Neural cell (in vitro differentiated cells): ENCODE results near the gene BLM. TPM values are rescaled to one million over a fixed set of nuclear protein-coding genes. Genes with fewer than 3 reads are reported as not detected.

ENCODE experiments used
- H2AFZ ChIP-seq: fragments of 200-600, 300-800 bp; sonication (generic), shearing (Covaris generic); 2 replicates; pipeline ENCODE4 v1.6.0; 2014; ENCODE audit warnings: low read depth, mild to moderate bottlenecking, antibody characterized with exemption, low read length, moderate library complexity
- H3F3A ChIP-seq: fragments of 200-600 bp; shearing (Covaris generic); 2 replicates; pipeline ENCODE4 v1.6.1; 2016; ENCODE audit warnings: mild to moderate bottlenecking, moderate library complexity, mixed read lengths, antibody characterized with exemption, low read length; ENCODE audit not compliant: insufficient read depth, poor library complexity, severe bottlenecking
- H3K27ac ChIP-seq: fragments of 200-600, 300-800 bp; sonication (generic), shearing (Covaris generic); 2 replicates; pipeline ENCODE4 v1.5.1; 2014; ENCODE audit warnings: mild to moderate bottlenecking, low read length, moderate library complexity
- H3K27me3 ChIP-seq: fragments of 300-800, 200-600 bp; sonication (generic), shearing (Covaris generic); 2 replicates; pipeline ENCODE4 v1.6.0; 2014; ENCODE audit warnings: mild to moderate bottlenecking, low read depth, low read length, moderate library complexity; ENCODE audit not compliant: insufficient read depth
- H3K36me3 ChIP-seq: fragments of 300-800, 200-600 bp; sonication (generic), shearing (Covaris generic); 2 replicates; pipeline ENCODE4 v1.5.1; 2014; ENCODE audit warnings: mild to moderate bottlenecking, antibody characterized with exemption, low read length, moderate library complexity; ENCODE audit not compliant: insufficient read depth
- H3K4me2 ChIP-seq: fragments of 300-800, 200-600 bp; sonication (generic), shearing (Covaris generic); 2 replicates; pipeline ENCODE4 v1.6.0; 2014; ENCODE audit warnings: mild to moderate bottlenecking, low read length
- H3K4me3 ChIP-seq: fragments of 300-800, 200-600 bp; sonication (generic), shearing (Covaris generic); 2 replicates; pipeline ENCODE4 v1.5.1; 2014; ENCODE audit warnings: mild to moderate bottlenecking, low read length, moderate library complexity
- H3K79me2 ChIP-seq: fragments of 200-600 bp; shearing (Covaris generic); replicated peaks from 2 replicates; pipeline ENCODE4 v1.6.0; 2014; ENCODE audit warnings: mild to moderate bottlenecking, low read length, moderate library complexity; ENCODE audit not compliant: insufficient read depth
- H3K9ac ChIP-seq: fragments of 300-800, 200-600 bp; sonication (generic), shearing (Covaris generic); 2 replicates; pipeline ENCODE4 v1.6.1; 2016; ENCODE audit warnings: mild to moderate bottlenecking, low read length, mixed read lengths
- H3K9me2 ChIP-seq: fragments of 200-600 bp; shearing (Covaris generic); 2 replicates; pipeline ENCODE4 v1.6.1; 2016; ENCODE audit warnings: mild to moderate bottlenecking, low read length, mixed read lengths; ENCODE audit not compliant: insufficient read depth
- H3K9me3 ChIP-seq: fragments of 200-600, 300-800 bp; sonication (generic), shearing (Covaris generic); 2 replicates; pipeline ENCODE4 v1.6.1; 2016; ENCODE audit warnings: mild to moderate bottlenecking, mixed run types, low read length, moderate library complexity, mixed read lengths
- H4K20me1 ChIP-seq: fragments of 200-600 bp; shearing (Covaris generic); 2 replicates; pipeline ENCODE4 v1.6.1; 2016; ENCODE audit warnings: mild to moderate bottlenecking, mixed run types; ENCODE audit not compliant: insufficient read depth
- EP300 ChIP-seq: fragments of 450-650 bp; conservative IDR thresholded peaks from 2 replicates; pipeline ENCODE4 v1.6.1; 2014; ENCODE audit warnings: antibody characterized with exemption, mild to moderate bottlenecking, moderate library complexity; ENCODE audit not compliant: poor library complexity, severe bottlenecking
- EZH2 ChIP-seq: fragments of 200-600, 300-800 bp; shearing (Covaris generic), sonication (generic); IDR thresholded peaks from 2 replicates; pipeline ENCODE4 v1.6.1; 2014; ENCODE audit warnings: antibody characterized with exemption, low read length, borderline replicate concordance, mild to moderate bottlenecking; ENCODE audit not compliant: insufficient read depth, poor library complexity, severe bottlenecking
- MXI1 ChIP-seq: fragments of 450-650 bp; conservative IDR thresholded peaks from 2 replicates; pipeline ENCODE4 v1.6.1; 2014; ENCODE audit warnings: antibody characterized with exemption, mild to moderate bottlenecking; ENCODE audit not compliant: poor library complexity, severe bottlenecking
- POLR2AphosphoS5 ChIP-seq: IDR thresholded peaks from 2 replicates; pipeline ENCODE4 v1.6.1; 2012
- RAD21 ChIP-seq: fragments of 450-650 bp; conservative IDR thresholded peaks from 2 replicates; pipeline ENCODE4 v1.6.1; 2014; ENCODE audit warnings: antibody characterized with exemption, mild to moderate bottlenecking, moderate library complexity
- SMC3 ChIP-seq: fragments of 450-650 bp; conservative IDR thresholded peaks from 2 replicates; pipeline ENCODE4 v1.6.1; 2014; ENCODE audit warnings: antibody characterized with exemption, mild to moderate bottlenecking, moderate library complexity; ENCODE audit not compliant: poor library complexity
- TAF1 ChIP-seq: IDR thresholded peaks from 2 replicates; pipeline ENCODE4 v1.6.1; 2012; ENCODE audit warnings: low read depth
- polyA plus RNA-seq: library from polyadenylated mRNA; depleted of rRNA; stranded (reverse); fragments of >200 nt; gene quantifications from 2 replicates; pipeline ENCODE4 v1.2.3, GENCODE V29; 2014
- TF ChIP-seq, protein P1 (sequence below): IDR thresholded peaks from 2 replicates; pipeline ENCODE4 v1.6.1; 2012; ENCODE audit warnings: borderline replicate concordance
- TF ChIP-seq, protein P2 (sequence below): fragments of 450-650 bp; IDR thresholded peaks from 2 replicates; pipeline ENCODE4 v1.5.1; 2014; ENCODE audit warnings: antibody characterized with exemption, mild to moderate bottlenecking, moderate library complexity; ENCODE audit not compliant: poor library complexity, severe bottlenecking

The BLM gene
- polyA plus RNA-seq, 1 donor from 2014 or later, result 4.5 TPM

DNA sequence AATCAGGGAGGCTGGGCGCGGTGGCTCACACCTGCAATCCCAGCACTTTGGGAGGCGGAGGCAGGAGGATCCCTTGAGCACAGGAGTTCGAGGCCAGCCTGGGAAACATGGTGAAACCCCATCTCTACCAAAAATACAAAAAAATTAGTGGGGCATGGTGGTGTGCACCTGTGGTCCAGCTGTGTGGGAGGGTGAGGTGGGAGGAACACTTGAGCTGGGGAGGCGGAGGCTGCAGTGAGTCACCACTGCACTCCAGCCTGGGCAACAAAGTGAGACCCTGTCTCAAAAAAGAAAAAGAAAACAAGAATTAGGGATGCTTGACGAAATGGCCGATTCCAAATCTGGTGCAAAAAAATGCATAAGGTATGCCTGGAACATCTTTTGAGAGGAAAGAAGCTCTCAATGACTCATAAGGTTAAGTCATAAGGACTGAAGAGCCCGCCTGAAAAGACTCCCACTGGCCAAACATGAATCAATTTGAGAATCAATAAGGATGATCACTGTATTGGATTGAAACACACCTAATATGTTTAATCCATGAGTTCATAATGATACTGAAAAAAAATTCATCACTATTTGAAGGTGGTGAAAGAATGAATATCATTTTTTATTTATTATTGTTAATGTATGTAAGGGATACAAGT, 27.7 kb downstream of the BLM start:
- Histone ChIP-seq H3F3A (no peaks in the 10 kb centered on the region), H4K20me1 (no peaks in the 10 kb centered on the region), H3K79me2 (no peaks in the 10 kb centered on the region), H3K36me3 (no peaks in the 10 kb centered on the region), H3K27ac (no peak overlapping the region), H3K9me3 (no peaks in the 10 kb centered on the region), H3K27me3 (no peaks in the 10 kb centered on the region), H3K9ac (no peak overlapping the region), H3K4me2 (no peak overlapping the region), H3K4me3 (no peak overlapping the region), H2AFZ (no peak overlapping the region), H3K9me2 (no peaks in the 10 kb centered on the region)
- TF ChIP-seq, protein P1, sequence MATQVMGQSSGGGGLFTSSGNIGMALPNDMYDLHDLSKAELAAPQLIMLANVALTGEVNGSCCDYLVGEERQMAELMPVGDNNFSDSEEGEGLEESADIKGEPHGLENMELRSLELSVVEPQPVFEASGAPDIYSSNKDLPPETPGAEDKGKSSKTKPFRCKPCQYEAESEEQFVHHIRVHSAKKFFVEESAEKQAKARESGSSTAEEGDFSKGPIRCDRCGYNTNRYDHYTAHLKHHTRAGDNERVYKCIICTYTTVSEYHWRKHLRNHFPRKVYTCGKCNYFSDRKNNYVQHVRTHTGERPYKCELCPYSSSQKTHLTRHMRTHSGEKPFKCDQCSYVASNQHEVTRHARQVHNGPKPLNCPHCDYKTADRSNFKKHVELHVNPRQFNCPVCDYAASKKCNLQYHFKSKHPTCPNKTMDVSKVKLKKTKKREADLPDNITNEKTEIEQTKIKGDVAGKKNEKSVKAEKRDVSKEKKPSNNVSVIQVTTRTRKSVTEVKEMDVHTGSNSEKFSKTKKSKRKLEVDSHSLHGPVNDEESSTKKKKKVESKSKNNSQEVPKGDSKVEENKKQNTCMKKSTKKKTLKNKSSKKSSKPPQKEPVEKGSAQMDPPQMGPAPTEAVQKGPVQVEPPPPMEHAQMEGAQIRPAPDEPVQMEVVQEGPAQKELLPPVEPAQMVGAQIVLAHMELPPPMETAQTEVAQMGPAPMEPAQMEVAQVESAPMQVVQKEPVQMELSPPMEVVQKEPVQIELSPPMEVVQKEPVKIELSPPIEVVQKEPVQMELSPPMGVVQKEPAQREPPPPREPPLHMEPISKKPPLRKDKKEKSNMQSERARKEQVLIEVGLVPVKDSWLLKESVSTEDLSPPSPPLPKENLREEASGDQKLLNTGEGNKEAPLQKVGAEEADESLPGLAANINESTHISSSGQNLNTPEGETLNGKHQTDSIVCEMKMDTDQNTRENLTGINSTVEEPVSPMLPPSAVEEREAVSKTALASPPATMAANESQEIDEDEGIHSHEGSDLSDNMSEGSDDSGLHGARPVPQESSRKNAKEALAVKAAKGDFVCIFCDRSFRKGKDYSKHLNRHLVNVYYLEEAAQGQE, result no peak
- TF ChIP-seq SMC3 (no peak), RAD21 (no peak), EP300 (no peak), EZH2 (no peak), TAF1 (no peak), POLR2AphosphoS5 (no peak), MXI1 (no peak)
- TF ChIP-seq, protein P2, sequence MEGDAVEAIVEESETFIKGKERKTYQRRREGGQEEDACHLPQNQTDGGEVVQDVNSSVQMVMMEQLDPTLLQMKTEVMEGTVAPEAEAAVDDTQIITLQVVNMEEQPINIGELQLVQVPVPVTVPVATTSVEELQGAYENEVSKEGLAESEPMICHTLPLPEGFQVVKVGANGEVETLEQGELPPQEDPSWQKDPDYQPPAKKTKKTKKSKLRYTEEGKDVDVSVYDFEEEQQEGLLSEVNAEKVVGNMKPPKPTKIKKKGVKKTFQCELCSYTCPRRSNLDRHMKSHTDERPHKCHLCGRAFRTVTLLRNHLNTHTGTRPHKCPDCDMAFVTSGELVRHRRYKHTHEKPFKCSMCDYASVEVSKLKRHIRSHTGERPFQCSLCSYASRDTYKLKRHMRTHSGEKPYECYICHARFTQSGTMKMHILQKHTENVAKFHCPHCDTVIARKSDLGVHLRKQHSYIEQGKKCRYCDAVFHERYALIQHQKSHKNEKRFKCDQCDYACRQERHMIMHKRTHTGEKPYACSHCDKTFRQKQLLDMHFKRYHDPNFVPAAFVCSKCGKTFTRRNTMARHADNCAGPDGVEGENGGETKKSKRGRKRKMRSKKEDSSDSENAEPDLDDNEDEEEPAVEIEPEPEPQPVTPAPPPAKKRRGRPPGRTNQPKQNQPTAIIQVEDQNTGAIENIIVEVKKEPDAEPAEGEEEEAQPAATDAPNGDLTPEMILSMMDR, result no peak

DNA sequence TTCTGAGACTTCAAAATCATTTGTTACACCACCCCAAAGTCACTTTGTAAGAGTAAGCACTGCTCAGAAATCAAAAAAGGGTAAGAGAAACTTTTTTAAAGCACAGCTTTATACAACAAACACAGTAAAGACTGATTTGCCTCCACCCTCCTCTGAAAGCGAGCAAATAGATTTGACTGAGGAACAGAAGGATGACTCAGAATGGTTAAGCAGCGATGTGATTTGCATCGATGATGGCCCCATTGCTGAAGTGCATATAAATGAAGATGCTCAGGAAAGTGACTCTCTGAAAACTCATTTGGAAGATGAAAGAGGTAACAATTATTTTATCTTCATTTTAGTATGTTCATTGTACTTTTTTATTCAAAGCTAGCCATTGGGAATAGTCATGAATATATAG, 32.6 kb downstream of the BLM start:
- no peak overlapping the region for H3K9ac ChIP-seq
- TF ChIP-seq MXI1, result no peak
- TF ChIP-seq, protein P2, result no peak
- no peak for TF ChIP-seq SMC3
- TF ChIP-seq POLR2AphosphoS5, result no peak
- TF ChIP-seq, protein P1, result no peak
- TF ChIP-seq TAF1, result no peak
- no peak for TF ChIP-seq EP300
- no peak for TF ChIP-seq EZH2
- TF ChIP-seq RAD21, result no peak
- no peak overlapping the region for H3K27ac ChIP-seq
- no peaks in the 10 kb centered on the region for H4K20me1 ChIP-seq
- H3K36me3 ChIP-seq, result no peaks in the 10 kb centered on the region
- no peaks in the 10 kb centered on the region for H3K9me3 ChIP-seq
- no peaks in the 10 kb centered on the region for H3K79me2 ChIP-seq
- H3K9me2 ChIP-seq, result no peaks in the 10 kb centered on the region
- H3K4me2 ChIP-seq, result no peak overlapping the region
- H3K27me3 ChIP-seq, result no peaks in the 10 kb centered on the region
- no peak overlapping the region for H2AFZ ChIP-seq
- H3K4me3 ChIP-seq, result no peak overlapping the region
- no peaks in the 10 kb centered on the region for H3F3A ChIP-seq
